DND-41 (cell line): ENCODE data around the gene LDLR.
"Not testable (repeated sequence)": the region's sequence is repeated elsewhere in the genome, so short reads cannot be mapped to it uniquely, and the experiment has no call there.

ENCODE experiments used
- ATAC-seq: fragments of 200-7000 bp; cut with Tn5 transposase; 3 replicates; pipeline ENCODE4 v1.9.1; 2021; ENCODE audit warnings: low read depth; ENCODE audit not compliant: insufficient read depth
- DNase-seq: peaks from one replicate; pipeline ENCODE4 v3.0.0-alpha.2; 2020
- H2AFZ ChIP-seq: 2 replicates; pipeline ENCODE4 v1.6.0; 2012; ENCODE audit warnings: low read depth, low read length
- H3K27ac ChIP-seq: 2 replicates; pipeline ENCODE4 v1.5.1; 2012; ENCODE audit warnings: low read length, inconsistent platforms
- H3K27me3 ChIP-seq: fragments of 200-600 bp; sonication (generic); 2 replicates; pipeline ENCODE4 v1.6.0; 2012; ENCODE audit warnings: low read length, mild to moderate bottlenecking, inconsistent platforms; ENCODE audit not compliant: insufficient read depth, poor library complexity
- H3K36me3 ChIP-seq: 2 replicates; pipeline ENCODE4 v1.5.1; 2012; ENCODE audit warnings: low read length, inconsistent platforms; ENCODE audit not compliant: insufficient read depth
- H3K4me1 ChIP-seq: 2 replicates; pipeline ENCODE4 v1.5.1; 2012; ENCODE audit warnings: mild to moderate bottlenecking, low read length; ENCODE audit not compliant: insufficient read depth
- H3K4me2 ChIP-seq: 2 replicates; pipeline ENCODE4 v1.6.0; 2012; ENCODE audit warnings: mild to moderate bottlenecking, moderate library complexity, low read length, inconsistent platforms; ENCODE audit not compliant: insufficient read depth
- H3K4me3 ChIP-seq, 2 experiments: fragments of 200-600 bp in 1 of 2; shearing (Covaris generic) in 1 of 2; 2 replicates each; pipeline ENCODE4 v1.5.1; 2012 to 2016; ENCODE audit warnings: inconsistent platforms in 2 of 2, low read length in 2 of 2, mild to moderate bottlenecking in 2 of 2, low read depth in 1 of 2, moderate library complexity in 1 of 2
- H3K79me2 ChIP-seq: 2 replicates; pipeline ENCODE4 v1.6.0; 2012; ENCODE audit warnings: low read length, inconsistent platforms; ENCODE audit not compliant: insufficient read depth
- H3K9ac ChIP-seq: 2 replicates; pipeline ENCODE4 v1.6.0; 2012; ENCODE audit warnings: low read depth, mild to moderate bottlenecking, inconsistent platforms, low read length, moderate library complexity
- H3K9me3 ChIP-seq: 2 replicates; pipeline ENCODE4 v1.5.1; 2012; ENCODE audit warnings: low read length, moderate library complexity, mild to moderate bottlenecking, inconsistent platforms; ENCODE audit not compliant: insufficient read depth, severe bottlenecking
- H4K20me1 ChIP-seq: 2 replicates; pipeline ENCODE4 v1.6.0; 2012; ENCODE audit warnings: low read length; ENCODE audit not compliant: insufficient read depth
- EZH2 ChIP-seq: IDR thresholded peaks from 3 replicates; pipeline ENCODE4 v1.6.1; 2012; ENCODE audit warnings: borderline replicate concordance, low read depth, mild to moderate bottlenecking, moderate library complexity, low read length, inconsistent platforms; ENCODE audit not compliant: severe bottlenecking
- TF ChIP-seq, protein P1 (sequence below): IDR thresholded peaks from 2 replicates; pipeline ENCODE4 v1.5.1; 2012; ENCODE audit warnings: borderline replicate concordance, low read length, moderate library complexity, mild to moderate bottlenecking; ENCODE audit not compliant: poor library complexity, severe bottlenecking; ENCODE audit errors: extremely low read depth

Gene LDLR

DNA sequence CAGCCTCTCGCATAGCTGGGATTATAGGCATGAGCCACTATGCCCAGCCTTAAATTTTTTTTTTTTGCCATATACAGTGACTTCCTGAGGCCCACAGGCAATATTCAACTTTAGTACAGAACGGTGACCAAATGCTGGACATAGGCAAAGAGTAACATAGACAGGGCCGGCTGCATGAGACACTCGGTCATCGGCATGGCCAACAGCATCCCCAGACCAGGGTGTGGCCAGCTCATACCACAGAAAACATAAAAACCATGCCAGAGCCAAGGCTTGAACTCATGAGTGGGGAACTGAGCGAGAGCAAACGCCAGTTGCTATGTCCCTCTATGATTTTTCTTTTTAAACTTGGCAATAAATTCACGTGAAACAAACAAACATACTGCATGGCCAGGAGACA lies 91.1 kb downstream of the LDLR start:
- no peaks in the 10 kb centered on the region for H4K20me1 ChIP-seq
- H3K27ac ChIP-seq: no peak overlapping the region
- no peak overlapping the region for H2AFZ ChIP-seq
- no peak overlapping the region for H3K4me3 ChIP-seq
- no peak overlapping the region for H3K9ac ChIP-seq
- no peaks in the 10 kb centered on the region for H3K27me3 ChIP-seq
- no peaks in the 10 kb centered on the region for H3K79me2 ChIP-seq
- no peak for ATAC-seq
- no peaks in the 10 kb centered on the region for H3K9me3 ChIP-seq
- no peak for TF ChIP-seq EZH2
- TF ChIP-seq, protein P1, sequence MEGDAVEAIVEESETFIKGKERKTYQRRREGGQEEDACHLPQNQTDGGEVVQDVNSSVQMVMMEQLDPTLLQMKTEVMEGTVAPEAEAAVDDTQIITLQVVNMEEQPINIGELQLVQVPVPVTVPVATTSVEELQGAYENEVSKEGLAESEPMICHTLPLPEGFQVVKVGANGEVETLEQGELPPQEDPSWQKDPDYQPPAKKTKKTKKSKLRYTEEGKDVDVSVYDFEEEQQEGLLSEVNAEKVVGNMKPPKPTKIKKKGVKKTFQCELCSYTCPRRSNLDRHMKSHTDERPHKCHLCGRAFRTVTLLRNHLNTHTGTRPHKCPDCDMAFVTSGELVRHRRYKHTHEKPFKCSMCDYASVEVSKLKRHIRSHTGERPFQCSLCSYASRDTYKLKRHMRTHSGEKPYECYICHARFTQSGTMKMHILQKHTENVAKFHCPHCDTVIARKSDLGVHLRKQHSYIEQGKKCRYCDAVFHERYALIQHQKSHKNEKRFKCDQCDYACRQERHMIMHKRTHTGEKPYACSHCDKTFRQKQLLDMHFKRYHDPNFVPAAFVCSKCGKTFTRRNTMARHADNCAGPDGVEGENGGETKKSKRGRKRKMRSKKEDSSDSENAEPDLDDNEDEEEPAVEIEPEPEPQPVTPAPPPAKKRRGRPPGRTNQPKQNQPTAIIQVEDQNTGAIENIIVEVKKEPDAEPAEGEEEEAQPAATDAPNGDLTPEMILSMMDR: no peak
- no peaks in the 10 kb centered on the region for H3K36me3 ChIP-seq
- no peaks in the 10 kb centered on the region for H3K4me1 ChIP-seq
- DNase-seq: no peak
- H3K4me2 ChIP-seq: no peak overlapping the region

DNA sequence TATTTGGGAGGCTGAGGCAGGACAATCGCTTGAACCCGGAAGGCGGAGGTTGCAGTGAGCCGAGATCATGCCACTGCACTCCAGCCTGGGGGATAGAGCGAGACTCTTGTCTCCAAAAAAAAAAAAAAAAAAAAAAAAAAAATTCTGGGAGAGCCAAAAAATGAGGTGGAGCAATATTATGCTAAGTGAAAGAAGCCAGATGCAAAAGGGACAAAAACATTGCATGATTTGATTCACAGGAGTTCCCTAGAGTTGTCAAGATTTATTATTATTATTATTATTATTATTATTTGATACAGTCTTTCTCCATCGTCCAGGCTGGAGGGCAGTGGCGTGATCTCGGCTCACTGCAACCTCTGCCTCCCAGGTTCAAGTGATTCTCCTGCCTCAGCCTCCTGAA lies 91.7 kb downstream of the LDLR start:
- DNase-seq, H3K36me3 ChIP-seq, H3K4me1 ChIP-seq, H3K9ac ChIP-seq, H3K27me3 ChIP-seq, H3K4me3 ChIP-seq, H3K4me2 ChIP-seq, H4K20me1 ChIP-seq, H3K9me3 ChIP-seq, ATAC-seq, H2AFZ ChIP-seq, H3K79me2 ChIP-seq, H3K27ac ChIP-seq: not testable (repeated sequence)

DNA sequence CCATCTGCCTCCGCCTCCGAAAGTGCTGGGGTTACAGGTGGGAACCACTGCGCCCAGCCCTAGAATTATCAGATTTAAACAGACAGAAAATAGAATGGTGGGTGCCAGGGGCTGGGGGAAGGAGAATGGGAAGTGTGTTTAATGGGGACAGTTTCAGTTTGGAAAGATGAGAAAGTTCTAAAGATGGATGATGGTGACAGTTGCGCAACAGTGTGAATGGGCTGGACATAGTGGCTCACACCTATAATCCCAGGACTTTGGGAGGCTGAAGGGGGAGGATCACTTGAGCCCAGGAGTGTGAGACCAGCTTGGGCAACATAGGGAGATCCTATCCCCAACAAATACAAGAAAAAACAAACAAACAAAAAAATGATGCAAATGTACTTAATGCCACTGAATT lies 92.2 kb downstream of the LDLR start:
- DNase-seq: no peak
- H3K9ac ChIP-seq: no peak overlapping the region
- no peak for ATAC-seq
- H3K36me3 ChIP-seq: no peaks in the 10 kb centered on the region
- H2AFZ ChIP-seq: no peak overlapping the region
- no peaks in the 10 kb centered on the region for H3K27me3 ChIP-seq
- no peak overlapping the region for H3K4me2 ChIP-seq
- H3K4me1 ChIP-seq: no peaks in the 10 kb centered on the region
- no peak for TF ChIP-seq EZH2
- TF ChIP-seq, protein P1: no peak
- no peaks in the 10 kb centered on the region for H3K79me2 ChIP-seq
- H4K20me1 ChIP-seq: no peaks in the 10 kb centered on the region
- no peak overlapping the region for H3K4me3 ChIP-seq
- no peaks in the 10 kb centered on the region for H3K9me3 ChIP-seq
- H3K27ac ChIP-seq: no peak overlapping the region
